HG02610 (cell line): ENCODE measurements around the gene RNF130.

ENCODE experiments used
- ATAC-seq: cut with Tn5 transposase; IDR thresholded peaks from one replicate; pipeline ENCODE4 v1.9.1; 2021; ENCODE audit warnings: mild to moderate bottlenecking, moderate library complexity; ENCODE audit not compliant: unreplicated experiment

RNF130 gene

GRCh38 chr5:180071531-180072255 lies at the start of gene RNF130:
Gene RNF130 (minus strand): TSS chr5:180071759. CDS start chr5:180071702, 57 bp downstream.
- peak; percentile 64 for ATAC-seq

- ATAC-seq = no peak
Observed at GRCh38 chr5:180120237-180121101, 48.9 kb upstream of the RNF130 start.

- ATAC-seq = no peak
Observed at GRCh38 chr5:180119903-180120236, 48.3 kb upstream of the RNF130 start.

GRCh38 chr5:180119031-180119902 lies 47.7 kb upstream of the RNF130 start:
- ATAC-seq = no peak

- no peak for ATAC-seq
Observed at GRCh38 chr5:180118391-180118791, 46.8 kb upstream of the RNF130 start.

GRCh38 chr5:180117000-180117725 lies 45.6 kb upstream of the RNF130 start:
- no peak for ATAC-seq

GRCh38 chr5:180116077-180116999 lies 44.8 kb upstream of the RNF130 start:
- no peak for ATAC-seq

- ATAC-seq = no peak
Observed at GRCh38 chr5:180115326-180116076, 43.9 kb upstream of the RNF130 start.

- ATAC-seq = no peak
Observed at GRCh38 chr5:180114304-180115003, 42.9 kb upstream of the RNF130 start.

GRCh38 chr5:180113660-180114303 lies 42.2 kb upstream of the RNF130 start:
- no peak for ATAC-seq

- no peak for ATAC-seq
Observed at GRCh38 chr5:180112181-180112861, 40.8 kb upstream of the RNF130 start.

- no peak for ATAC-seq
Observed at GRCh38 chr5:180111273-180112002, 39.9 kb upstream of the RNF130 start.

GRCh38 chr5:180109920-180110319 lies 38.4 kb upstream of the RNF130 start:
- ATAC-seq = no peak

GRCh38 chr5:180107005-180107404 lies 35.4 kb upstream of the RNF130 start:
- ATAC-seq = no peak

GRCh38 chr5:180105827-180106312 lies 34.3 kb upstream of the RNF130 start:
- no peak for ATAC-seq

GRCh38 chr5:180104168-180104530 lies 32.6 kb upstream of the RNF130 start:
- ATAC-seq = no peak
